KMS-11 (cell line): ENCODE data around the gene PTPRA.

Source experiments
- H2AFZ ChIP-seq: fragments of 200-600 bp; sonication (generic); 2 replicates; pipeline ENCODE4 v1.6.1; 2016; ENCODE audit warnings: antibody characterized with exemption, mixed run types, low read depth
- H3K27ac ChIP-seq: fragments of 200-600 bp; sonication (generic); 2 replicates; pipeline ENCODE4 v1.6.1; 2016; ENCODE audit warnings: mild to moderate bottlenecking, mixed run types
- H3K27me3 ChIP-seq: fragments of 200-600 bp; sonication (generic); 2 replicates; pipeline ENCODE4 v1.6.1; 2017; ENCODE audit warnings: mild to moderate bottlenecking, low read depth, mixed run types, moderate library complexity; ENCODE audit not compliant: insufficient read depth
- H3K36me3 ChIP-seq: fragments of 200-600 bp; sonication (generic); 2 replicates; pipeline ENCODE4 v1.6.1; 2017; ENCODE audit warnings: mild to moderate bottlenecking, mixed run types; ENCODE audit not compliant: insufficient read depth
- H3K4me1 ChIP-seq: fragments of 200-600 bp; sonication (generic); 2 replicates; pipeline ENCODE4 v1.6.1; 2016; ENCODE audit warnings: mild to moderate bottlenecking, low read depth, mixed run types; ENCODE audit not compliant: poor library complexity, severe bottlenecking
- H3K4me2 ChIP-seq: fragments of 200-600 bp; sonication (generic); 2 replicates; pipeline ENCODE4 v1.7.0; 2016; ENCODE audit warnings: mild to moderate bottlenecking, mixed run types
- H3K4me3 ChIP-seq: fragments of 200-600 bp; sonication (generic); IDR thresholded peaks from 2 replicates; pipeline ENCODE4 v1.6.1; 2017; ENCODE audit warnings: low read depth, low read length, mixed read lengths; ENCODE audit not compliant: insufficient read depth
- H3K79me2 ChIP-seq: fragments of 200-600 bp; sonication (generic); 2 replicates; pipeline ENCODE4 v1.6.1; 2016; ENCODE audit warnings: low read depth, mixed run types; ENCODE audit not compliant: insufficient read depth
- H3K9ac ChIP-seq: fragments of 200-600 bp; sonication (generic); 2 replicates; pipeline ENCODE4 v1.6.1; 2016; ENCODE audit warnings: mild to moderate bottlenecking, mixed run types
- H4K20me1 ChIP-seq: fragments of 200-600 bp; sonication (generic); 2 replicates; pipeline ENCODE4 v1.6.1; 2016; ENCODE audit warnings: mild to moderate bottlenecking, mixed run types; ENCODE audit not compliant: insufficient read depth
- CTCF ChIP-seq: fragments of 200-600 bp; sonication (generic); conservative IDR thresholded peaks from 2 replicates; pipeline ENCODE4 v1.6.1; 2017; ENCODE audit warnings: low read depth, mild to moderate bottlenecking, antibody characterized with exemption, low read length, moderate library complexity, mixed read lengths

Gene PTPRA

GRCh38 chr20:2875690-2876203 lies 2.5 kb downstream of the PTPRA start:
- Histone ChIP-seq H3K27ac (no peak overlapping the region), H3K4me2 (no peak overlapping the region), H3K4me3 (no peak overlapping the region), H4K20me1 (no peaks in the 10 kb centered on the region), H2AFZ (no peak overlapping the region), H3K9ac (no peak overlapping the region), H3K27me3 (no peaks in the 10 kb centered on the region), H3K4me1 (peaks cover 3% of the 10 kb centered on the region), H3K36me3 (no peaks in the 10 kb centered on the region), H3K79me2 (no peaks in the 10 kb centered on the region; the same call in 1 of the 2 replicates)
- TF ChIP-seq CTCF = no peak

- H3K36me3 ChIP-seq = no peaks in the 10 kb centered on the region
- H4K20me1 ChIP-seq = no peaks in the 10 kb centered on the region
- H3K9ac ChIP-seq = no peak overlapping the region
- no peaks in the 10 kb centered on the region; the same call in 1 of the 2 replicates for H3K79me2 ChIP-seq
- H3K27me3 ChIP-seq = no peaks in the 10 kb centered on the region
- no peak for TF ChIP-seq CTCF
- no peak overlapping the region for H2AFZ ChIP-seq
- no peak overlapping the region for H3K4me2 ChIP-seq
- peaks cover 3% of the 10 kb centered on the region for H3K4me1 ChIP-seq
- no peak overlapping the region for H3K27ac ChIP-seq
- H3K4me3 ChIP-seq = no peak overlapping the region
Observed at GRCh38 chr20:2878515-2878914, 5.2 kb downstream of the PTPRA start.

GRCh38 chr20:2879146-2879545 lies 5.9 kb downstream of the PTPRA start:
- no peak overlapping the region for H2AFZ ChIP-seq
- H3K4me2 ChIP-seq = no peak overlapping the region
- no peak overlapping the region for H3K4me3 ChIP-seq
- H3K27ac ChIP-seq = no peak overlapping the region
- TF ChIP-seq CTCF = no peak
- peaks cover 3% of the 10 kb centered on the region for H3K4me1 ChIP-seq
- no peaks in the 10 kb centered on the region; the same call in 1 of the 2 replicates for H3K79me2 ChIP-seq
- no peaks in the 10 kb centered on the region for H3K27me3 ChIP-seq
- no peaks in the 10 kb centered on the region for H4K20me1 ChIP-seq
- H3K9ac ChIP-seq = no peak overlapping the region
- no peaks in the 10 kb centered on the region for H3K36me3 ChIP-seq

- H3K36me3 ChIP-seq = no peaks in the 10 kb centered on the region
- H2AFZ ChIP-seq = no peak overlapping the region
- no peaks in the 10 kb centered on the region; the same call in 1 of the 2 replicates for H3K79me2 ChIP-seq
- no peak for TF ChIP-seq CTCF
- no peak overlapping the region for H3K9ac ChIP-seq
- H4K20me1 ChIP-seq = no peaks in the 10 kb centered on the region
- H3K4me1 ChIP-seq = no peaks in the 10 kb centered on the region
- H3K4me2 ChIP-seq = no peak overlapping the region
- no peak overlapping the region for H3K27ac ChIP-seq
- H3K4me3 ChIP-seq = no peak overlapping the region
- H3K27me3 ChIP-seq = no peaks in the 10 kb centered on the region
Observed at GRCh38 chr20:2880650-2881049, 7.4 kb downstream of the PTPRA start.
